MG63 (cell line): ENCODE measurements around the gene CARF. TPM values are rescaled to one million over a fixed set of nuclear protein-coding genes. Genes with fewer than 3 reads are reported as not detected.

Experiments
- DNase-seq: peaks from one replicate; pipeline ENCODE4 v3.0.0-alpha.2; 2020
- H3K27me3 ChIP-seq: fragments of 250-450 bp; sonication (Bioruptor Pico); 2 replicates; pipeline ENCODE4 v1.5.1; 2020; ENCODE audit warnings: mild to moderate bottlenecking, moderate library complexity
- H3K36me3 ChIP-seq: fragments of 250-450 bp; sonication (Bioruptor Pico); 2 replicates; pipeline ENCODE4 v1.5.1; 2020; ENCODE audit warnings: mild to moderate bottlenecking, moderate library complexity
- H3K4me3 ChIP-seq: fragments of 250-450 bp; sonication (Bioruptor Pico); 2 replicates; pipeline ENCODE4 v1.5.1; 2020; ENCODE audit warnings: mild to moderate bottlenecking, moderate library complexity
- H3K9me3 ChIP-seq: fragments of 250-450 bp; sonication (Bioruptor Pico); 2 replicates; pipeline ENCODE4 v1.5.1; 2020; ENCODE audit warnings: mild to moderate bottlenecking, moderate library complexity
- total RNA-seq: library from RNA; depleted of rRNA; stranded (reverse); fragments of >200 nt; shearing (Covaris generic); gene quantifications from 2 replicates; pipeline ENCODE4 v1.2.3, GENCODE V29; 2014; ENCODE audit warnings: low replicate concordance; rRNA removed

The CARF gene
- total RNA-seq, 1 experiment from 2014 or later, result 0.82 TPM

DNA sequence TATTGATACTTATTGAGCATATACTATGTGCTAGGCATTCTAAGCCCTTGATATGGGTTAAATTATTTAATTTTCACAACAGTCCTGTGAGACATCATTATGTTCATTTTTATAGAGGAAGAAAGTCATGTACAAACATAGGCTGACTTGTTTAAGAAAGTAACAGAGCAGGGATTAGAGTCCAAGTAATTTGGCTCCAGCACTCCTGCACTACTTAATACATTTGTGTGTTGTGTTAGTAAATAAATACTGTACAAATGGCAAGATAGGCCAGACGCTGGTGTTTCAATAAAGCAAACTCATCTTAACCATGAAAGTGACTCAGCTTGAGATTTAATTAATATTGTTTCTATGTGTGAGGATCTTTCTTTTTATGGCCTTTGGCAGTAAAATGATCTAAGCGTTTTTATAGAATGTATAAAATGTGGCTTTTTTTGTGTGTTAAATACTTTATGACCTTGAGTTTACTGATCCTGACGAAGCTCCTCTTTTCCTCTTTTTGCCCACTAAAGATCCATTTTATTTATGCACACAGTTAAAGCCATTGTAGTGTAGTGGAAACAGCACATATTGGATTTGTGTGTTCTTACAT is 123.9 kb downstream of the CARF start:
- DNase-seq, result no peak
- no peaks in the 10 kb centered on the region for H3K9me3 ChIP-seq
- H3K4me3 ChIP-seq, result no peak overlapping the region
- no peaks in the 10 kb centered on the region for H3K27me3 ChIP-seq
- H3K36me3 ChIP-seq, result no peaks in the 10 kb centered on the region

Other genes with a start within 250 kb of the CARF start
- gene ICA1L, start 40.5 kb upstream of the CARF start, total RNA-seq, result 3.3 and 4.1 TPM in 2 replicates
- 28.5 and 70.4 TPM in 2 replicates for gene WDR12, start 602 bp upstream of the CARF start, total RNA-seq
- gene NBEAL1, start 102.6 kb downstream of the CARF start, total RNA-seq, result 4.1 and 6.5 TPM in 2 replicates